Transverse colon (tissue), 4 donors: ENCODE results near the gene CAMTA1.

Experiments
- CTCF ChIP-seq, 5 experiments: fragments of 200-600 bp in 3 of 5; fragments of 450-650 bp in 2 of 5; sonication (generic) in 3 of 5; IDR thresholded peaks; 1 replicate in 2 of 5; 2 replicates in 3 of 5; pipeline ENCODE4 v1.5.1; 2016 to 2017; ENCODE audit warnings: antibody characterized with exemption in 5 of 5, inconsistent platforms in 3 of 5, mild to moderate bottlenecking in 2 of 5, moderate library complexity in 1 of 5
- POLR2A ChIP-seq: fragments of 450-650 bp; IDR thresholded peaks from one replicate; pipeline ENCODE4 v1.6.1; 2016; ENCODE audit warnings: antibody characterized with exemption, mild to moderate bottlenecking, moderate library complexity
- POLR2AphosphoS5 ChIP-seq, 3 donors: sonication (generic); formaldehyde crosslinking; IDR thresholded peaks; one replicate each; pipeline ENCODE4 v1.6.1; 2016; ENCODE audit warnings: antibody characterized with exemption in 3 of 3

DNA sequence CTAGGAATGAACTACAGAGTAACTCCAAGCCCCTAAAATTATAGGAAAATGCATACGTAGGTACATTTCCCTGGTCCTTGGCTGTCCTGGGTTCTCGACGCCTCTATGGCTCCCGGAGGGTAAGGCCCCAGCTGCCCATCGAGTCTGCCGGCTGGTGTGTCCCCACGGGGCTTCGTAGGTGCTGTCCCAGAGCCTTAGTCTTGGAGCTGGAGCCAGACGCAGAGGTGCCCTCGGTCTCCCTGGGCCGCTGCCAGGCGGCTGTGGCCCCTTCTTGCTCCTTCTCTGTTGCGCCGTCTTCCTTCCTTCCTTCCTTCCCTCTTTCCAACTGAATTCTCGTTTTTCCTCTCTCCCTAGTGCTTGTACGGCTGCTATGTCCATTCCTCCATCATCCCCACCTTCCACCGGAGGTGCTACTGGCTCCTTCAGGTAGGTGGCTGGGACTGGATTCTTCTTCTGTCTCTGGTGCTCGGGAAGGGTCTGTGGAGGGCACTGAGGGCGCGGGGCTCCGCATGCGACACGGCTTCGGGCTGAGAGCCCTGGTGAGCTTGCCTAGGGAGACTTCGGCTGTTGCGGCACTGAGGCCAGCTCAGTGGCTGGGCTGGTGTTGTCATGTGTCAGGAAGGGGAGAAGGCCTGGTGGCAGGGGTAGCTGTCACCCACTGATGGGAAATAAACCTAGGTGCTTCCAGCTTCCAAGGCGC is 682.4 kb downstream of the CAMTA1 start:
- no peak for TF ChIP-seq CTCF (IDR thresholded peaks at IDR 0.05)
- TF ChIP-seq POLR2AphosphoS5 (IDR thresholded peaks at IDR 0.05): no peak
- no peak for TF ChIP-seq POLR2A
